AG10803 (cell line): ENCODE measurements around the gene CLPTM1L.

ENCODE experiments used
- DNase-seq: peaks from one replicate; pipeline ENCODE4 v3.0.0; 2010; ENCODE audit warnings: low read depth
- H3K4me3 ChIP-seq: 2 replicates; pipeline ENCODE4 v1.5.1; 2011; ENCODE audit warnings: mild to moderate bottlenecking, low read length, control low read depth
- CTCF ChIP-seq: conservative IDR thresholded peaks from 2 replicates; pipeline ENCODE4 v1.5.1; 2011; ENCODE audit warnings: mild to moderate bottlenecking, low read length, control low read depth, inconsistent platforms

CLPTM1L gene

GRCh38 chr5:1323803-1324173, 21.1 kb downstream of the CLPTM1L start:
- no peak overlapping the region for H3K4me3 ChIP-seq
- no peak for DNase-seq

GRCh38 chr5:1322955-1323802, 21.7 kb downstream of the CLPTM1L start:
- no peak overlapping the region for H3K4me3 ChIP-seq
- no peak for DNase-seq
- no peak for TF ChIP-seq CTCF

More at GRCh38 chr5:1323803-1324173, 21.1 kb downstream of the CLPTM1L start:
- no peak for TF ChIP-seq CTCF

GRCh38 chr5:1322036-1322900, 22.6 kb downstream of the CLPTM1L start:
- TF ChIP-seq CTCF: no peak
- no peak for DNase-seq
- H3K4me3 ChIP-seq: no peak overlapping the region

- TF ChIP-seq CTCF: no peak
- no peak overlapping the region for H3K4me3 ChIP-seq
- no peak for DNase-seq
Observed at GRCh38 chr5:1321576-1321975, 23.3 kb downstream of the CLPTM1L start.

- DNase-seq: no peak
- no peak for TF ChIP-seq CTCF
- H3K4me3 ChIP-seq: no peak overlapping the region
Observed at GRCh38 chr5:1320436-1321344, 24.2 kb downstream of the CLPTM1L start.

- DNase-seq: no peak
- H3K4me3 ChIP-seq: no peak overlapping the region
- no peak; the same call in 1 of the 2 replicates for TF ChIP-seq CTCF
Observed at GRCh38 chr5:1319436-1320256, 25.3 kb downstream of the CLPTM1L start.
